CMK (cell line): ENCODE data around the gene NXPE1.
"Not testable (repeated sequence)": the region's sequence is repeated elsewhere in the genome, so short reads cannot be mapped to it uniquely, and the experiment has no call there.

ENCODE experiments used
- DNase-seq: peaks from one replicate; pipeline ENCODE4 v3.0.0-alpha.2; 2010; ENCODE audit warnings: low read depth

The NXPE1 gene

GRCh38 chr11:114559425-114560310 is at the start of gene NXPE1:
NXPE1 (minus strand) TSS chr11:114559881; CDS start chr11:114551201, 8,680 bp downstream.
- no peak for DNase-seq

DNA sequence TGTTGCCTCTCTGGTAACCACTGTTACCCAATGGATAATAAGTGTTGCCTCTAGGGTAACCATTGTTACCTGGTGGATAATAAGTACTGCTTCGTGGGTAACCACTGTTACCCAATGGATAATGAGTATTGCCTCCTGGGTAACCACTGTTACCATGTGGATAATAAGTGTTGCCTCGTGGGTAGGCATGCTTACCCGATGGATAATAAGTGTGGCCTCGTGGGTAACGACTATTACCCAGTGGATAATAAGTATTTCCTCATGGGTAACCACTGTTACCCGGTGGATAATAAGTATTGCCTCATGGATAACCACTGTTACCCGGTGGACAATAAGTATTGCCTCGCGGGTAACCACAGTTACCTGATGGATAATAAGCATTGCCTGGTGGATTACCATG is 49.7 kb upstream of the NXPE1 start:
- DNase-seq = no peak

DNA sequence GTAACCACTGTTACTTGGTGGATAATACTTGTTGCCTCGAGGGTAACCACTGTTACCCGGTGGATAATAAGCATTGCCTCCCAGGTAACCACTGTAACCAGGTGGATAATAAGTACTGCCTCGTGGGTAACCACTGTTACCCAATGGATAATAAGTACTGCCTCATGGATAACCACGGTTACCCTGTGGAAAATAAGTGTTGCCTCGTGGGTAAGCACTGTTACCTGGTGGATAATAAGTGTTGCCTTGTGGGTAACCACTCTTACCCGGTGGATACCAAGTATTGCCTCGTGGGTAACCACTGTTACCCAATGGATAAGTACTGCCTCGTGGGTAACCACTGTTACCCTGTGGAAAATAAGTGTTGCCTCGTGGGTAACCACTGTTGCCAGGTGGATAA is 48.9 kb upstream of the NXPE1 start:
- DNase-seq = not testable (repeated sequence)

DNA sequence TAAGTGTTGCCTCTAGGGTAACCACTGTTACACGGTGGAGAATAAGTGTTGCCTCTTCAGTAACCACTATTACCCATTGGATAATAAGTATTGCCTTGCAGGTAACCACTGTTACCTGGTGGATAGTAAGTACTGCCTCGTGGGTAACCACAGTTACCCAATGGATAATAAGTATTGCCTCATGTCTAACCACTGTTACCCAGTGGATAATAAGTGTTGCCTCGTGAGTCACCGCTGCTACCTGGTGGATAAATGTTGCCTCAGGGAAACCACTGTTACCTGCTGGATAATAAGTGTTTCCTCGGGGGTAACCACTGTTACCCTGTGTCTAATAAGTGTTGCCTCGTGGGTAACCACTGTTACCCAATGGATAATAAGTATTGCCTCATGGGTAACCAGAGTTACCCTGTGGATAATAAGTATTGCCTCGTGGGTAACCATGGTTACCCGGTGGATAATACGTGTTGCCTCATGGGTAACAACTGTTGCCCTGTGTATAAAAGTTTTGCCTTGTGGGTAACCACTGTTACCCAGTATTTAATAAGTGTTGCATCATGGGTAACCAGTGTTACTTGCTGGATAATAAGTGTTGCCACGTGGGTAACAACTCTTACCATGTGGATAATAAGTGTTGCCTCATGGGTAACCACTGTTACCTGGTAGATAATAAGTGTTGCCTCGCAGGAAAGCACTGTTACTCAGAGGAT is 48.2 kb upstream of the NXPE1 start:
- no peak for DNase-seq

DNA sequence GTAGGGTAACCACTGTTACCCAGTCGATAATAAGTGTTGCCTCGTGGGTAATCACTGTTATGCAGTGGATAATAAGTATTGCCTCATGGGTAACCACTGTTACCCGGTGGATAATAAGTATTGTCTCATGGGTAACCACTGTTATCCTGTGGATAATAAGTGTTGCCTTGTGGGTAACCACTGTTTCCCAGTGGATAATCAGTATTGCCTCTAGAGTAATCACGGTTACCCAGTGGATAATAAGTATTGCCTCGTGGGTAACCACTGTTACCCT is 47.1 kb upstream of the NXPE1 start:
- not testable (repeated sequence) for DNase-seq

- no peak for DNase-seq
Measured at GRCh38 chr11:114606003-114606801, 46.5 kb upstream of the NXPE1 start.

DNA sequence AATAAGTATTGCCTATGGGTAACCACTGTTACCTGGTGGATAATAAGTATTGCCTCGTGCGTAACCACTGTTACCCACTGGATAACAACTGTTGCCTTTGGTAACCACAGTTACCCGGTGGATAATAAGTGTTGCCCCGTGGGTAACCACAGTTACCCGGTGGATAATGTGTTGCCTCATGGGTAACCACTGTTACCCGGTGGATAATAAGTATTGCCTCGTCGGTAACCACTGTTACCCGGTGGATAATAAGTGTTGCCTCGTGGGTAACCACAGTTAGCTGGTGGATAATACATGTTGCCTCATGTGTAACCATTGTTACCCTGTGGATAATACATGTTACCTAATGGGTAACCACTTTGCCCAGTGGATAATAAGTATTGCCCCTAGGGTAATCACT is 45.7 kb upstream of the NXPE1 start:
- DNase-seq = no peak

GRCh38 chr11:114604886-114605285 is 45.2 kb upstream of the NXPE1 start:
- no peak for DNase-seq

- DNase-seq = no peak
Measured at GRCh38 chr11:114604179-114604813, 44.6 kb upstream of the NXPE1 start.

- not testable (repeated sequence) for DNase-seq
Measured at GRCh38 chr11:114603151-114603550, 43.5 kb upstream of the NXPE1 start.

GRCh38 chr11:114598461-114598860 is 38.8 kb upstream of the NXPE1 start:
- no peak for DNase-seq

DNA sequence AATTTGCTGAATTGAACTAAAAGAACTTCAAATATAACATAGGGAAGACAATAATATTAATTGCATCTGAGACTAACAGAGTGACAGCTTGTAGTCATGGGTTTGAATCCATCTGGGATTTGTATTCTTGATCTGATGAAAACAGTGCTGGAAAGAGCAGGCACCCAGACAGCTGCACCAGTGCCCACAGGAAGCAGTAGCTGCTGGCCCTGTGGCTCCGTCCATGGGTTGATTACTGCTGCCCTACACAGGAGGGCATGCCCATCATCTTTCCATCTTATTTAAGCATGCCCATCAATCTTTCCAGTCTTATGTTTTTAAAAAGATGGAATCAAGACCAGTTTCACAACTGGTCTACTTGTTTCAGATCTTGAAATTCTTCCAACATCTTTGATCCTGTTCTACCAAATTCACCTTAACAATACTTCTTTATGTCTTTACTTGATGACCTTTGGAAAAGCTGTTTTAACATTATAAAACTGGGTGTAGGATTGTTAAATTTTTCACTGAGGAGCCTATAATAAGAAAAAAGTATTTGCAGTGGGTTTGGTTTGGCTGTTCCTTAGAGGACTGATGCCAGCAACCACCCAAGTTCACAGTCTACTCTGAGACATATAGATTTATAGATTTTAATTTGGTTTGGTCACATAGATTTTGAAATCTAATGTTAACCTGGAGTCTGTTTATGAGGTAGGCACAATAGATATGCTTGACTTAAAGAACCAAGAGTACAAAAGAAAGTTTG is 36.7 kb upstream of the NXPE1 start:
- no peak for DNase-seq

- no peak for DNase-seq
Measured at GRCh38 chr11:114595571-114595970, 35.9 kb upstream of the NXPE1 start, which contains the start of gene NXPE4. NXPE4 (minus strand) TSS chr11:114595786; CDS start chr11:114594759, 1,027 bp downstream.

DNA sequence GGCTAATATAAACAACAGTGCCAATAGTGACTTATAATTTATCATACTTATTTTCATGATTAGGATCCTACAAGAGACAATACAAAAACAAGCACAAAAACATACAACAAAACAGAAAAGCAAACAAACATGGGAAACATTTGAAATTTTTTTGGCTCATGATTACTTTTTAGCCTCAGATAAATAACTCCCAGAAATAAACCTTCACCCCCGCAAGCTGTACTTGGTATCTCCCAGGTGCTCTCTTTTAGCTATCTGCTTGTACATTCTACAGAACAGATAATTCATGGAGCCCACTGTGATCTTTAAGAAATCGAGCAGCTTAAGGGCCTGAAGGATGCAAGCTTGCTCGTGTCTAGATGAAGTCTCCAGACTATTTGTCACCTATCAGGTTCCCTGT is 35.0 kb upstream of the NXPE1 start:
- DNase-seq = no peak

DNA sequence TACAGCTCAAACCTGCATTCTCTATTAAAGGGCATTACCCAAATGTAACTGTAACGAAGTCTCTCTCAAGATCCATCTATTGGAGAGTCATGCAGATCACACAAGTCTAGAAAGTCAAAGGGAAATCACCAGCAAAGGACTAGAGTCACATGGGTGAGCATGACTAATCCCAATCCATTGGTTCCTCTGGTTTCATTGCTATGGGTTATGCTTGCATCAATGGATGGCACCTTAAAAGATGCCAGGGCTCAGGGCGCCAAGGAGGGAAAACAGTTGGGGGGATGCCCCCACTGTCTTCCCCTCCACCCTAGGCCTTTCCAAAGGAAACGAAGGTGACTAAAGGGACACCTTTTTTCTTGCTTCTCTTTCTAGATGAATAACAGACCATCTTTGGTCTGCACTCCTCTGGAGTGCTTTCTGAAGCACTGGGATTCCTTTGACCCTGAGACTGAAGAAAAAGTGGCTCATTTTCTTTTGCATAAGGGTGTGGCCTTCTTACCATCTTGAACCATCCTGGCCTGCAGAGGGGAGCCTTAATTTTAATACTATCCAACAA is 27.8 kb upstream of the NXPE1 start:
- no peak for DNase-seq

DNA sequence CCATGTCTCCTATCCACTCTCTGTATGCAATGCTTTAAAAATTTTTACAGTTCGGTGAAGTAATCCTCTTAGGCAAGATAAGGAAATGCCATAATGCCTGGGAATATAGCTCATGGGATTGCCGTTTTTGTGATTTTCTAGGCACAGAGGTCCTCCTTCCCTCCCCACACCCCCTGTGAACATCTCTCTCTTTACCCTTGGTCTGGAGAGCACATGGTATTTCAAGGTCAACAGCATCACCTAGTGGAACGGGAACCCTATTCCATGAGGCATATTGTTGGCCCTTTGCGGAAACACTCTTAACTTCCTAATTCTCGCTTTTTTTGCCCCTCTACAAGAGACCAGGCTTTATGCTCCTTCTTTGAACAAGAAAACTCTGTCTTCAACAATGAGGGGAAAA is 27.1 kb upstream of the NXPE1 start:
- no peak for DNase-seq

DNA sequence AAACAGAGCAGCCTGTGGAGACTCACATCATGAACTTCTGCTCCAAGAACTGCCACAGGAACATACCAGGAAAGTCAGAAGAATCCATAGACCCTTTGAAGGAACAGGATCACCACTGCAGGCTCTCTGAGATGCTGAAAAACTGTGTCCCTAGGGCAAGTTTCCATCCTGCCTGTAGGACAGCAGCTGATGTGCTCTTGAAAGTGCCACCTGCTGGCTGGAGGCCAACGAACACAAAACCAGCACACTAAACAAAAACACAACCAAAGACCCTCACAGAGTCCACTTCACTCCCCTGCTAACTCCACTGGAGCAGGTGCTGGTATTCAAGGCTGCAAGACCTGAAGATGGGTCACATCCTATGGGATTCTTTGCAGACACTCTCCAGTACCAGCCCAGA is 12.0 kb upstream of the NXPE1 start:
- no peak for DNase-seq

DNA sequence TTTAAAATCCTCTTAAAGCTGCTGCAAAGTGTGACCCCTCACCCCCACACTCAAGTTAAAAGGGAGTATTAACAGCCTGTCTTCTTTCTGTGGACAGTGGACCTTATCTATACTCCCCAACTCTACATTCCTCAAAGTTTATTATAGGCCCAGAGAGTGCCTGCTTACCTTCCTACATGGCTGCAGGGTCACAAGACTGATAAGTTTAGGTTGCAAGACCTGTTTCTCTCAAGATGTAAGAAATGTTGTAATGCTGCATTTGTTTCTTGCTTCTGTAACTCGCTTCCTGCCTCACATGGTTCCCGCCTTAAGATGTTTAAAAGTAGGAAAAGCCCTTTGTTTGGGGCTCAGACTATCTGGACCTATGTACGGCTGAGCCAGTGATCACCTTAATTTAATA is 10.1 kb upstream of the NXPE1 start:
- no peak for DNase-seq

- no peak for DNase-seq
Measured at GRCh38 chr11:114566276-114566675, 6.6 kb upstream of the NXPE1 start.

DNA sequence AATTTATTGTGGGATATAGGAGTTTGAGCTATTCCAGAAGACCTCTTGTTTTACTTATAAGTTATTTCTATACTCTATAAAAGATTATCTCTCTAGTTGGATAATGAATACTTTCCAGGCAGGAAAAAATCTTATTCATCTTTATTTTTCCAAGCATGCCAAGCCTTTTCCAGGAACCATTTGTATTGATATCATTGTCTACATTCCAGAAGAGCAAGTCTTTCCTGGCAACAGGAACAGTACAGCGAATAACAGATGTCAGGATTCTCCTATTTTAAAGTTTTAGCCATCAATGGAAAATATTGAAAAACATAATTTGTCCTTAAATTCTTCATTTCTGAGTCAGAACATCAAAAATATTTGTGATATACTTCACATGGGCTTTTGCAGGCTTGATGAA is 5.2 kb upstream of the NXPE1 start:
- no peak for DNase-seq

DNA sequence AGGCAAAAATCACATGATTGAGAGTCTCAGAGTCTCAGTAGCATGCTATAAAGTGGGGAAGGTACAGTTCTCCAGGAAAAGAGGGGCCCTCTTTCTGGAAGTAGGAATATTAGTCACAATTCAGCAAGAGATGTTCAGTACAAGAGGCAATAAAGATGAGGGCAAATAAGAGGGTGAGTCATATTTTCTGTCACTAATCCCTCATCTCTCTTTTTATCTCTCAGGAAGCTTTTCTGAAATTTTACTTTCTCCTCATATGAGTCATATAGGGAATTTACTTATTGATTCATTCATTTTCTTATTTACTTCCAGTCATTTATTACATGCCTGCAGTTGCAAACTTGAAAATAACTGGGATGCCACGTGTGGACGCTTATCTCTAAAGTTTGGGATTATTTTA is 3.4 kb upstream of the NXPE1 start:
- DNase-seq = no peak
